Fibroblast of villous mesenchyme (primary cell): ENCODE results near the gene GP1BA. TPM values are rescaled to one million over a fixed set of nuclear protein-coding genes. Genes with fewer than 3 reads are reported as not detected.

Experiments used
- DNase-seq: peaks from one replicate; pipeline ENCODE4 v3.0.0-alpha.2; 2010; ENCODE audit warnings: low read depth
- H3K4me3 ChIP-seq: 2 replicates; pipeline ENCODE4 v1.5.1; 2011; ENCODE audit warnings: low read depth, mild to moderate bottlenecking, low read length
- CTCF ChIP-seq: IDR thresholded peaks from 2 replicates; pipeline ENCODE4 v1.5.1; 2012; ENCODE audit warnings: low read depth, mild to moderate bottlenecking, low read length; ENCODE audit not compliant: insufficient read depth
- small RNA-seq: library from RNA; depleted of rRNA; stranded (forward); fragments of <200 nt; gene quantifications from one replicate; pipeline ENCODE3, GENCODE V24; 2012
- total RNA-seq: library from RNA; depleted of rRNA; stranded (reverse); fragments of >200 nt; gene quantifications from 2 replicates; pipeline ENCODE4 v1.2.3, GENCODE V29; 2012

Gene GP1BA
- total RNA-seq, 1 donor, result not detected

- TF ChIP-seq CTCF, result no peak
- DNase-seq, result no peak
- H3K4me3 ChIP-seq, result no peak overlapping the region
Measured at GRCh38 chr17:4974115-4974670, 42.1 kb downstream of the GP1BA start.

- no peak for TF ChIP-seq CTCF
- H3K4me3 ChIP-seq, result no peak overlapping the region
Measured at GRCh38 chr17:4978726-4979125, 46.6 kb downstream of the GP1BA start.

GRCh38 chr17:4980644-4981216 lies 48.7 kb downstream of the GP1BA start:
- peak; percentile 60 for DNase-seq
- no peak overlapping the region for H3K4me3 ChIP-seq
- peak; percentile 79 for TF ChIP-seq CTCF

More at GRCh38 chr17:4978726-4979125, 46.6 kb downstream of the GP1BA start:
- DNase-seq, result no peak

GRCh38 chr17:4982305-4982704 lies 50.2 kb downstream of the GP1BA start:
- DNase-seq, result no peak
- TF ChIP-seq CTCF, result no peak
- no peak overlapping the region for H3K4me3 ChIP-seq

Small RNA genes lying within 50 kb of the gene (small RNA-seq; reads per million reads assigned to genes)
- gene MIR6864 (not detected), gene MIR6865 (not detected)

Other genes starting within 250 kb of the GP1BA start
- gene PELP1, start 228.1 kb upstream of the GP1BA start, total RNA-seq, result 17.7 and 19.6 TPM in 2 replicates
- gene ARRB2, start 221.6 kb upstream of the GP1BA start, total RNA-seq, result 3.5 TPM in 2 replicates
- gene MED11, start 200.8 kb upstream of the GP1BA start, total RNA-seq, result 9.9 and 11.0 TPM in 2 replicates
- gene ZMYND15, start 192.4 kb upstream of the GP1BA start, total RNA-seq, result not detected in 2 replicates
- gene CXCL16, start 192.3 kb upstream of the GP1BA start, total RNA-seq, result 0.64 and 0.86 TPM in 2 replicates
- not detected in 2 replicates for gene TM4SF5, start 160.4 kb upstream of the GP1BA start, total RNA-seq
- gene VMO1, start 145.9 kb upstream of the GP1BA start, total RNA-seq, result 0.64 TPM in 1 of 2 replicates, not detected in the other
- not detected in 2 replicates for gene GLTPD2, start 143.3 kb upstream of the GP1BA start, total RNA-seq
- 149 and 157 TPM in 2 replicates for gene PSMB6, start 136.1 kb upstream of the GP1BA start, total RNA-seq
- gene PLD2, start 125.1 kb upstream of the GP1BA start, total RNA-seq, result 11.7 and 13.9 TPM in 2 replicates
- 21.6 and 38.0 TPM in 2 replicates for gene MINK1, start 98.9 kb upstream of the GP1BA start, total RNA-seq
- gene C17orf107, start 32.7 kb upstream of the GP1BA start, total RNA-seq, result 3.5 and 3.9 TPM in 2 replicates
- gene CHRNE, start 29.2 kb upstream of the GP1BA start, total RNA-seq, result under 0.01 and 0.32 TPM in 2 replicates
- 51.8 and 64.7 TPM in 2 replicates for gene SLC25A11, start 7.8 kb downstream of the GP1BA start, total RNA-seq
- gene RNF167, start 8.0 kb downstream of the GP1BA start, total RNA-seq, result 26.4 and 34.5 TPM in 2 replicates
- gene PFN1, start 16.3 kb downstream of the GP1BA start, total RNA-seq, result 581 and 784 TPM in 2 replicates
- 2.6 and 7.4 TPM in 2 replicates for gene ENO3, start 18.8 kb downstream of the GP1BA start, total RNA-seq
- 34.5 and 39.0 TPM in 2 replicates for gene SPAG7, start 35.5 kb downstream of the GP1BA start, total RNA-seq
- gene CAMTA2, start 55.4 kb downstream of the GP1BA start, total RNA-seq, result 15.1 TPM in 2 replicates
- gene INCA1, start 65.2 kb downstream of the GP1BA start, total RNA-seq, result 0.97 and 1.3 TPM in 2 replicates
- 50.6 and 56.6 TPM in 2 replicates for gene KIF1C, start 65.7 kb downstream of the GP1BA start, total RNA-seq
- under 0.01 and 0.43 TPM in 2 replicates for gene SLC52A1, start 103.1 kb downstream of the GP1BA start, total RNA-seq
- gene ZFP3, start 146.2 kb downstream of the GP1BA start, total RNA-seq, result 1.6 and 2.2 TPM in 2 replicates
- gene ZNF232, start 179.6 kb downstream of the GP1BA start, total RNA-seq, result 4.5 and 5.2 TPM in 2 replicates
- not detected in 2 replicates for gene USP6, start 183.8 kb downstream of the GP1BA start, total RNA-seq